DOHH2 (cell line): Measurements from ENCODE around the gene SAA2.

Experiments used
- H3F3A ChIP-seq: fragments of 200-600 bp; sonication (generic), shearing (Covaris generic); 2 replicates; pipeline ENCODE4 v1.6.0; 2016; ENCODE audit warnings: antibody characterized with exemption, mild to moderate bottlenecking; ENCODE audit not compliant: control insufficient read depth, insufficient read depth
- H3K27ac ChIP-seq: fragments of 200-600 bp; sonication (generic); 2 replicates; pipeline ENCODE4 v1.5.1; 2014; ENCODE audit warnings: low read depth, mild to moderate bottlenecking, low read length, moderate library complexity
- H3K27me3 ChIP-seq: fragments of 200-600 bp; sonication (generic); 2 replicates; pipeline ENCODE4 v1.6.1; 2014; ENCODE audit warnings: mild to moderate bottlenecking, low read length, mixed read lengths; ENCODE audit not compliant: control insufficient read depth
- H3K36me3 ChIP-seq: fragments of 200-600 bp; sonication (generic); 2 replicates; pipeline ENCODE4 v1.6.1; 2014; ENCODE audit warnings: mild to moderate bottlenecking, low read length, moderate library complexity, mixed read lengths; ENCODE audit not compliant: control insufficient read depth
- H3K4me1 ChIP-seq: fragments of 200-600 bp; sonication (generic); 2 replicates; pipeline ENCODE4 v1.6.1; 2014; ENCODE audit warnings: mild to moderate bottlenecking, low read length, mixed read lengths; ENCODE audit not compliant: control insufficient read depth
- H3K4me2 ChIP-seq: fragments of 200-600 bp; sonication (generic); 2 replicates; pipeline ENCODE4 v1.6.0; 2014; ENCODE audit warnings: mild to moderate bottlenecking, low read length, moderate library complexity
- H3K4me3 ChIP-seq: fragments of 200-600 bp; sonication (generic); 2 replicates; pipeline ENCODE4 v1.5.1; 2014; ENCODE audit warnings: mild to moderate bottlenecking, low read length, mixed read lengths
- H3K79me2 ChIP-seq: fragments of 200-600 bp; sonication (generic); 2 replicates; pipeline ENCODE4 v1.6.1; 2014; ENCODE audit warnings: mild to moderate bottlenecking, low read length, mixed read lengths; ENCODE audit not compliant: control insufficient read depth
- H3K9me2 ChIP-seq: fragments of 200-600 bp; sonication (generic); replicated peaks from 2 replicates; pipeline ENCODE4 v1.6.1; 2014; ENCODE audit warnings: mild to moderate bottlenecking, low read length, mixed read lengths; ENCODE audit not compliant: control insufficient read depth
- H3K9me3 ChIP-seq: fragments of 200-600 bp; sonication (generic); 2 replicates; pipeline ENCODE4 v1.6.1; 2014; ENCODE audit warnings: antibody characterized with exemption, low read length, mixed read lengths; ENCODE audit not compliant: control insufficient read depth, insufficient read depth
- H4K20me1 ChIP-seq: fragments of 200-600 bp; sonication (generic); 2 replicates; pipeline ENCODE4 v1.6.0; 2014; ENCODE audit warnings: low read depth, mild to moderate bottlenecking, antibody characterized with exemption, low read length, moderate library complexity; ENCODE audit not compliant: control insufficient read depth, insufficient read depth
- CTCF ChIP-seq: fragments of 200-600 bp; sonication (generic); IDR thresholded peaks from one replicate; pipeline ENCODE4 v1.5.1; 2014; ENCODE audit warnings: antibody characterized with exemption, mild to moderate bottlenecking, low read depth, low read length; ENCODE audit not compliant: poor library complexity, severe bottlenecking
- EZH2phosphoT487 ChIP-seq: fragments of 200-600 bp; sonication (generic); IDR thresholded peaks from 2 replicates; pipeline ENCODE4 v1.6.1; 2017; ENCODE audit warnings: borderline replicate concordance, mild to moderate bottlenecking, antibody characterized with exemption, low read length, moderate library complexity, mixed read lengths

SAA2 gene

GRCh38 chr11:18222814-18223421 lies 25.6 kb downstream of the SAA2 start:
- Histone ChIP-seq H3K4me2 (no peak overlapping the region), H3K27me3 (no peaks in the 10 kb centered on the region), H3K79me2 (no peaks in the 10 kb centered on the region), H4K20me1 (no peaks in the 10 kb centered on the region), H3K4me1 (no peaks in the 10 kb centered on the region), H3K4me3 (no peak overlapping the region), H3F3A (no peaks in the 10 kb centered on the region), H3K36me3 (no peaks in the 10 kb centered on the region), H3K9me2 (no peaks in the 10 kb centered on the region), H3K9me3 (peaks cover 5% of the 10 kb centered on the region; the same call in 1 of the 2 replicates), H3K27ac (no peak overlapping the region)
- TF ChIP-seq CTCF (no peak), EZH2phosphoT487 (no peak)

GRCh38 chr11:18221274-18221876 lies 27.1 kb downstream of the SAA2 start:
- Histone ChIP-seq H3K27me3 (no peaks in the 10 kb centered on the region), H3K27ac (no peak overlapping the region), H4K20me1 (no peaks in the 10 kb centered on the region), H3K36me3 (no peaks in the 10 kb centered on the region), H3K4me3 (no peak overlapping the region), H3K9me2 (no peaks in the 10 kb centered on the region), H3F3A (no peaks in the 10 kb centered on the region), H3K9me3 (peaks cover 5% of the 10 kb centered on the region; the same call in 1 of the 2 replicates), H3K4me1 (no peaks in the 10 kb centered on the region), H3K79me2 (no peaks in the 10 kb centered on the region), H3K4me2 (no peak overlapping the region)
- TF ChIP-seq EZH2phosphoT487, result no peak
- TF ChIP-seq CTCF, result no peak

GRCh38 chr11:18209058-18209457 lies 39.4 kb downstream of the SAA2 start:
- no peaks in the 10 kb centered on the region for H3K79me2 ChIP-seq

More at GRCh38 chr11:18209058-18209457, 39.4 kb downstream of the SAA2 start:
- Histone ChIP-seq H3K4me2 (no peak overlapping the region), H3K4me1 (no peaks in the 10 kb centered on the region), H3K27me3 (peaks cover 9% of the 10 kb centered on the region), H4K20me1 (no peaks in the 10 kb centered on the region), H3K4me3 (no peak overlapping the region), H3K9me2 (no peaks in the 10 kb centered on the region), H3K36me3 (no peaks in the 10 kb centered on the region), H3K27ac (no peak overlapping the region), H3F3A (no peaks in the 10 kb centered on the region), H3K9me3 (no peaks in the 10 kb centered on the region)
- TF ChIP-seq EZH2phosphoT487 (no peak), CTCF (no peak)
